ENCODE results near the gene IDE.

GRCh38 chr10:92413519-92413918 is 160.4 kb downstream of the IDE start:
- no peak for TF ChIP-seq CTCF (IDR thresholded peaks at IDR 0.05)
- TF ChIP-seq POLR2A (IDR thresholded peaks at IDR 0.05): no peak

Data from prostate gland (tissue), 2 donors.